ENCODE measurements around the gene CNPPD1.

GRCh38 chr2:219197388-219197787 lies 20.7 kb upstream of the CNPPD1 start:
- TF ChIP-seq CTCF (IDR thresholded peaks at IDR 0.05; ENCODE audit: low read depth, low read length) (no peak), EZH2phosphoT487 (IDR thresholded peaks at IDR 0.05; ENCODE audit: low read depth) (no peak)
